WTC11 (cell line): ENCODE data around the gene PDXK. TPM values are rescaled to one million over a fixed set of nuclear protein-coding genes. Genes with fewer than 3 reads are reported as not detected.

Source experiments
- ATAC-seq: fragments of 200-7000 bp; cut with Tn5 transposase; 2 replicates; pipeline ENCODE4 v1.10.0; 2021; ENCODE audit warnings: mild to moderate bottlenecking, moderate library complexity
- CTCF ChIA-PET: fragments of 300-600 bp; sonication (Branson Sonifier 250); formaldehyde crosslinking; loops from one replicate; lab custom pipeline; 2021; ENCODE audit warnings: antibody characterized with exemption; lab: Charles Lee
- POLR2A ChIA-PET: fragments of 350-600 bp; sonication (Branson Sonifier 250); formaldehyde crosslinking; loops from one replicate; lab custom pipeline; 2021; ENCODE audit warnings: antibody characterized with exemption; lab: Charles Lee
- DNase-seq: peaks from one replicate; pipeline ENCODE4 v3.0.0; 2021; ENCODE audit warnings: low spot score
- H3K27ac Mint-ChIP-seq: 2 replicates; pipeline ENCODE4 v1.8.0; 2021; ENCODE audit warnings: mixed read lengths
- H3K27me3 Mint-ChIP-seq: 2 replicates; pipeline ENCODE4 v1.8.0; 2021; ENCODE audit warnings: low read depth, mild to moderate bottlenecking, moderate library complexity, mixed read lengths
- H3K36me3 Mint-ChIP-seq: 2 replicates; pipeline ENCODE4 v1.8.0; 2021; ENCODE audit warnings: mixed read lengths
- H3K4me1 Mint-ChIP-seq: 2 replicates; pipeline ENCODE4 v1.8.0; 2022; ENCODE audit warnings: mixed read lengths
- H3K4me3 Mint-ChIP-seq: 2 replicates; pipeline ENCODE4 v1.8.0; 2021; ENCODE audit warnings: mild to moderate bottlenecking, moderate library complexity, mixed read lengths
- H3K9me3 Mint-ChIP-seq: 2 replicates; pipeline ENCODE4 v1.8.0; 2021; ENCODE audit warnings: mixed read lengths
- CREM ChIP-seq: sonication (generic); formaldehyde crosslinking; IDR thresholded peaks from 2 replicates; pipeline ENCODE4 v1.8.1; 2022; ENCODE audit warnings: mild to moderate bottlenecking, missing genetic modification reagents, moderate library complexity
- FOXJ3 ChIP-seq: sonication (generic); formaldehyde crosslinking; IDR thresholded peaks from 2 replicates; pipeline ENCODE4 v1.9.0; 2021; ENCODE audit warnings: missing genetic modification reagents, mild to moderate bottlenecking, borderline replicate concordance
- FOXK1 ChIP-seq: sonication (generic); formaldehyde crosslinking; IDR thresholded peaks from 2 replicates; pipeline ENCODE4 v1.8.0; 2022; ENCODE audit warnings: mild to moderate bottlenecking, moderate library complexity, missing genetic modification reagents
- FOXP1 ChIP-seq: sonication (generic); formaldehyde crosslinking; IDR thresholded peaks from 2 replicates; pipeline ENCODE4 v1.8.0; 2022; ENCODE audit warnings: missing genetic modification reagents, mild to moderate bottlenecking, moderate library complexity, borderline replicate concordance
- MYBL2 ChIP-seq: sonication (generic); formaldehyde crosslinking; IDR thresholded peaks from 2 replicates; pipeline ENCODE4 v1.8.1; 2023; ENCODE audit warnings: mild to moderate bottlenecking, moderate library complexity, missing genetic modification reagents
- NR1H2 ChIP-seq: sonication (generic); formaldehyde crosslinking; IDR thresholded peaks from 2 replicates; pipeline ENCODE4 v1.9.0; 2021; ENCODE audit warnings: mild to moderate bottlenecking, moderate library complexity, missing genetic modification reagents
- NR3C1 ChIP-seq: sonication (generic); formaldehyde crosslinking; conservative IDR thresholded peaks from 2 replicates; pipeline ENCODE4 v1.8.1; 2023; ENCODE audit warnings: low read depth, mild to moderate bottlenecking, missing genetic modification reagents
- TCF7 ChIP-seq: sonication (generic); formaldehyde crosslinking; IDR thresholded peaks from 2 replicates; pipeline ENCODE4 v1.8.0; 2022; ENCODE audit warnings: mild to moderate bottlenecking, low read depth, missing genetic modification reagents, moderate library complexity
- ZBTB21 ChIP-seq: sonication (generic); formaldehyde crosslinking; IDR thresholded peaks from 2 replicates; pipeline ENCODE4 v1.8.1; 2023; ENCODE audit warnings: mild to moderate bottlenecking, missing genetic modification reagents, borderline replicate concordance
- ZNF232 ChIP-seq: sonication (generic); formaldehyde crosslinking; IDR thresholded peaks from 2 replicates; pipeline ENCODE4 v1.8.0; 2022; ENCODE audit warnings: mild to moderate bottlenecking, missing genetic modification reagents
- ZNF416 ChIP-seq: fragments of 250-450 bp; sonication (Bioruptor Pico); IDR thresholded peaks from 2 replicates; pipeline ENCODE4 v1.9.0; 2021; ENCODE audit warnings: mild to moderate bottlenecking, inconsistent platforms
- total RNA-seq: library from RNA; stranded (reverse); gene quantifications from 3 replicates; pipeline ENCODE4 v1.2.3, GENCODE V29; 2021
- TF ChIP-seq, protein P1 (sequence below): sonication (generic); formaldehyde crosslinking; IDR thresholded peaks from 2 replicates; pipeline ENCODE4 v1.8.1; 2023; ENCODE audit warnings: mild to moderate bottlenecking, missing genetic modification reagents
- TF ChIP-seq, protein P2 (sequence below): fragments of 250-450 bp; sonication (Bioruptor Pico); conservative IDR thresholded peaks from 2 replicates; pipeline ENCODE4 v1.9.0; 2021; ENCODE audit warnings: mild to moderate bottlenecking
- TF ChIP-seq, protein P3 (sequence below): fragments of 250-450 bp; sonication (Bioruptor Pico); IDR thresholded peaks from 2 replicates; pipeline ENCODE4 v2.1.2; 2022; ENCODE audit warnings: mild to moderate bottlenecking, moderate library complexity
- TF ChIP-seq, protein P4 (sequence below): sonication (generic); formaldehyde crosslinking; IDR thresholded peaks from 2 replicates; pipeline ENCODE4 v1.8.0; 2022; ENCODE audit warnings: missing genetic modification reagents
- TF ChIP-seq, protein P5 (sequence below): sonication (generic); formaldehyde crosslinking; IDR thresholded peaks from 2 replicates; pipeline ENCODE4 v1.8.1; 2022; ENCODE audit warnings: low read depth, missing genetic modification reagents, borderline replicate concordance

Gene PDXK
- total RNA-seq, 1 experiment from 2014 or later = 120 TPM

DNA sequence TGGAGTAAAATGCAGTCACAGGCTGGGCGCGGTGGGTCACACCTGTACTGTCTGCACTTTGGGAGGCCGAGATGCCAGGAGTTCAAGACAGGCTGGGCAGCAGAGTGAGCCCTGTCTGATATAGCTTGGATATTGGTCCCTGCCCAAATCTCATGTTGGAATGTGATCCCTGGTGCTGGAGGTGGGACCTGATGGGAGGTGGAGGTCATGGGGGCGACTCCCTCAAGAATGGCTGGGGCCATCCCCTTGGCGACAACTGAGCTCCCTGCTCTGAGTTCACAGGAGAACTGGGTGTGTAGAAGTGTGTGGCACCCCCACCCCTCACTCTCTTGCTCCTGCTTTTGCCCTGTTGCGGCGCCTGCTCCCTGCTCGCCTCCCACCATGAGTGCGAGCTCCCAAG lies 11.5 kb upstream of the PDXK start:
- TF ChIP-seq CREM (no peak), NR3C1 (no peak), ZNF232 (CRISPR knock-in tag) (no peak)
- TF ChIP-seq, protein P1, sequence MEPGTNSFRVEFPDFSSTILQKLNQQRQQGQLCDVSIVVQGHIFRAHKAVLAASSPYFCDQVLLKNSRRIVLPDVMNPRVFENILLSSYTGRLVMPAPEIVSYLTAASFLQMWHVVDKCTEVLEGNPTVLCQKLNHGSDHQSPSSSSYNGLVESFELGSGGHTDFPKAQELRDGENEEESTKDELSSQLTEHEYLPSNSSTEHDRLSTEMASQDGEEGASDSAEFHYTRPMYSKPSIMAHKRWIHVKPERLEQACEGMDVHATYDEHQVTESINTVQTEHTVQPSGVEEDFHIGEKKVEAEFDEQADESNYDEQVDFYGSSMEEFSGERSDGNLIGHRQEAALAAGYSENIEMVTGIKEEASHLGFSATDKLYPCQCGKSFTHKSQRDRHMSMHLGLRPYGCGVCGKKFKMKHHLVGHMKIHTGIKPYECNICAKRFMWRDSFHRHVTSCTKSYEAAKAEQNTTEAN (CRISPR knock-in tag) = no peak
- H3K27ac Mint-ChIP-seq = no peak overlapping the region
- H3K4me1 Mint-ChIP-seq = peaks cover 29% of the 10 kb centered on the region
- CTCF ChIA-PET = interaction anchor here (0.8 to 3.5 kb wide), 2 partner anchors 21 to 62 kb away, joined by 3 to 17 read pairs; no protein-coding TSS in a partner anchor
- H3K27me3 Mint-ChIP-seq = no peaks in the 10 kb centered on the region
- no peak overlapping the region for H3K4me3 Mint-ChIP-seq
- no peaks in the 10 kb centered on the region for H3K36me3 Mint-ChIP-seq
- no peak for DNase-seq
- POLR2A ChIA-PET = interaction anchor here (0.9 kb wide), 1 partner anchor 302 kb away, joined by 4 read pairs; no protein-coding TSS in a partner anchor
- ATAC-seq = no peak
- peaks cover 4% of the 10 kb centered on the region for H3K9me3 Mint-ChIP-seq

DNA sequence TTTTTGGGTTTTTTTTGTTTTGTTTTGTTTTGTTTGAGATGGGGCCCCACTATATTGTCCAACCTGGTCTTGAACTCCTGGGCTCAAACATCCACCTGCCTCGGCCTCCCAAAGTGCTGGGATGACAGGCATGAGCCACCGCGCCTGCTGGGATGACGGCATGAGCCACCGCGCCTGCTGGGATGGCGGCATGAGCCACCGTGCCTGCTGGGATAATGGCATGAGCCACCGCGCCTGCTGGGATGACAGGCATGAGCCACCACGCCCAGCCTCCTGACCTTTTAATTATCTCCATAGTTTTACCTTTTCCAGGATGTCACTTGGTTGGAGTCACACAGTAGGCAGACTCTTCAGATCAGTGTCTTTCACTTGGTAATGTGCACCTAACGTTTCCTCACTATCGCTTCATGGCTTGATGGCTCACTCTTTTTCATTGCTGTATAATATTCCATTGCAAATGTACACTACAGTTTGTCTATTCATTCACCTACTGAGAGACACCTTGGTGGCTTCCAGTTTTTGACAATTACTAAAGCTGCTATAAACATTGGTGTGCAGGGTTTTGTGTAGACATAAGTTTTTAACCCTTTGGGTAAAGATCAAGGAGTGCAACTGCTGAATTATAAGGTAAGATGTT lies 10.1 kb upstream of the PDXK start:
- ChIA-PET CTCF (no interaction called here), POLR2A (no interaction called here)
- H3K27ac Mint-ChIP-seq = no peak overlapping the region
- H3K4me1 Mint-ChIP-seq = peaks cover 21% of the 10 kb centered on the region
- no peaks in the 10 kb centered on the region for H3K27me3 Mint-ChIP-seq
- H3K4me3 Mint-ChIP-seq = no peak overlapping the region
- peaks cover 4% of the 10 kb centered on the region for H3K9me3 Mint-ChIP-seq
- no peaks in the 10 kb centered on the region for H3K36me3 Mint-ChIP-seq
- TF ChIP-seq, protein P2, sequence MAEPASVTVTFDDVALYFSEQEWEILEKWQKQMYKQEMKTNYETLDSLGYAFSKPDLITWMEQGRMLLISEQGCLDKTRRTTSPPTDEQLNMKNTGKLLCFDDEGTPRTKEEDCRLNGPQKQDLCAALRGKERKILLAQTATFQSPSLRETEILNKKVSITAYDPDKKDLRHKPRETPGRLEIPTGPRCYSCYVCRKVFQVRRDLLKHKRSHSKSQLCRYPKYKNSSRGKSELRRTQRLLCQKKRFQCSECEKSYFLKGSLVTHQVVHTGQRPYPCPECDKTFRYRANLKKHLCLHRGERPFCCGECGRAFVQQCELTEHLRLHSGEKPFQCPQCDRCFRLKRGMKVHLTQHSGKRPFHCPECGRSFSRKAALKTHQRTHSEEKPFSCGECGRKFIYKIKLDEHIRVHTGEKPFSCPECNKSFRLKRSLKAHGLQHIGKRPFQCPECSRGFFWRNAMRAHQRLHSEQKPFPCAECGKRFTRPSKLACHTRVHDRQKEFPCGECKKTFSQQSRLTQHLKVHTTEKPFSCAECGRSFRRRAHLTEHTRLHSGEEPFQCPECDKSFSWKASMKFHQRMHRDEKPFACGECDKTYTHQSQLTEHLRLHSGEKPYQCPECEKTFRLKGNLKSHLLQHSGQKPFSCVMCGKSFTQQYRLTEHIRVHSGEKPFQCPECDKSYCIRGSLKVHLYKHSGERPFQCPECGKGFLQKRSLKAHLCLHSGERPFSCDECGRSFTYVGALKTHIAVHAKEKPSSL (CRISPR knock-in tag) = no peak
- no peak for TF ChIP-seq FOXP1
- no peak for TF ChIP-seq NR1H2 (CRISPR knock-in tag)
- no peak for TF ChIP-seq FOXK1 (CRISPR knock-in tag)
- no peak for TF ChIP-seq MYBL2 (CRISPR knock-in tag)
- TF ChIP-seq FOXJ3 (CRISPR knock-in tag) = no peak
- TF ChIP-seq, protein P3, sequence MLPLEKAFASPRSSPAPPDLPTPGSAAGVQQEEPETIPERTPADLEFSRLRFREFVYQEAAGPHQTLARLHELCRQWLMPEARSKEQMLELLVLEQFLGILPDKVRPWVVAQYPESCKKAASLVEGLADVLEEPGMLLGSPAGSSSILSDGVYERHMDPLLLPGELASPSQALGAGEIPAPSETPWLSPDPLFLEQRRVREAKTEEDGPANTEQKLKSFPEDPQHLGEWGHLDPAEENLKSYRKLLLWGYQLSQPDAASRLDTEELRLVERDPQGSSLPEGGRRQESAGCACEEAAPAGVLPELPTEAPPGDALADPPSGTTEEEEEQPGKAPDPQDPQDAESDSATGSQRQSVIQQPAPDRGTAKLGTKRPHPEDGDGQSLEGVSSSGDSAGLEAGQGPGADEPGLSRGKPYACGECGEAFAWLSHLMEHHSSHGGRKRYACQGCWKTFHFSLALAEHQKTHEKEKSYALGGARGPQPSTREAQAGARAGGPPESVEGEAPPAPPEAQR (CRISPR knock-in tag) = no peak
- no peak for TF ChIP-seq TCF7 (CRISPR knock-in tag)
- no peak for TF ChIP-seq ZNF416 (CRISPR knock-in tag)
- no peak for TF ChIP-seq ZBTB21
- TF ChIP-seq, protein P4, sequence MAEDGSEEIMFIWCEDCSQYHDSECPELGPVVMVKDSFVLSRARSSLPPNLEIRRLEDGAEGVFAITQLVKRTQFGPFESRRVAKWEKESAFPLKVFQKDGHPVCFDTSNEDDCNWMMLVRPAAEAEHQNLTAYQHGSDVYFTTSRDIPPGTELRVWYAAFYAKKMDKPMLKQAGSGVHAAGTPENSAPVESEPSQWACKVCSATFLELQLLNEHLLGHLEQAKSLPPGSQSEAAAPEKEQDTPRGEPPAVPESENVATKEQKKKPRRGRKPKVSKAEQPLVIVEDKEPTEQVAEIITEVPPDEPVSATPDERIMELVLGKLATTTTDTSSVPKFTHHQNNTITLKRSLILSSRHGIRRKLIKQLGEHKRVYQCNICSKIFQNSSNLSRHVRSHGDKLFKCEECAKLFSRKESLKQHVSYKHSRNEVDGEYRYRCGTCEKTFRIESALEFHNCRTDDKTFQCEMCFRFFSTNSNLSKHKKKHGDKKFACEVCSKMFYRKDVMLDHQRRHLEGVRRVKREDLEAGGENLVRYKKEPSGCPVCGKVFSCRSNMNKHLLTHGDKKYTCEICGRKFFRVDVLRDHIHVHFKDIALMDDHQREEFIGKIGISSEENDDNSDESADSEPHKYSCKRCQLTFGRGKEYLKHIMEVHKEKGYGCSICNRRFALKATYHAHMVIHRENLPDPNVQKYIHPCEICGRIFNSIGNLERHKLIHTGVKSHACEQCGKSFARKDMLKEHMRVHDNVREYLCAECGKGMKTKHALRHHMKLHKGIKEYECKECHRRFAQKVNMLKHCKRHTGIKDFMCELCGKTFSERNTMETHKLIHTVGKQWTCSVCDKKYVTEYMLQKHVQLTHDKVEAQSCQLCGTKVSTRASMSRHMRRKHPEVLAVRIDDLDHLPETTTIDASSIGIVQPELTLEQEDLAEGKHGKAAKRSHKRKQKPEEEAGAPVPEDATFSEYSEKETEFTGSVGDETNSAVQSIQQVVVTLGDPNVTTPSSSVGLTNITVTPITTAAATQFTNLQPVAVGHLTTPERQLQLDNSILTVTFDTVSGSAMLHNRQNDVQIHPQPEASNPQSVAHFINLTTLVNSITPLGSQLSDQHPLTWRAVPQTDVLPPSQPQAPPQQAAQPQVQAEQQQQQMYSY (CRISPR knock-in tag) = no peak
- TF ChIP-seq, protein P5, sequence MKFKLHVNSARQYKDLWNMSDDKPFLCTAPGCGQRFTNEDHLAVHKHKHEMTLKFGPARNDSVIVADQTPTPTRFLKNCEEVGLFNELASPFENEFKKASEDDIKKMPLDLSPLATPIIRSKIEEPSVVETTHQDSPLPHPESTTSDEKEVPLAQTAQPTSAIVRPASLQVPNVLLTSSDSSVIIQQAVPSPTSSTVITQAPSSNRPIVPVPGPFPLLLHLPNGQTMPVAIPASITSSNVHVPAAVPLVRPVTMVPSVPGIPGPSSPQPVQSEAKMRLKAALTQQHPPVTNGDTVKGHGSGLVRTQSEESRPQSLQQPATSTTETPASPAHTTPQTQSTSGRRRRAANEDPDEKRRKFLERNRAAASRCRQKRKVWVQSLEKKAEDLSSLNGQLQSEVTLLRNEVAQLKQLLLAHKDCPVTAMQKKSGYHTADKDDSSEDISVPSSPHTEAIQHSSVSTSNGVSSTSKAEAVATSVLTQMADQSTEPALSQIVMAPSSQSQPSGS (CRISPR knock-in tag) = no peak
- ATAC-seq (no peak), DNase-seq (no peak)
